ENCODE measurements around the gene WHAMM. TPM values are rescaled to one million over a fixed set of nuclear protein-coding genes. Genes with fewer than 3 reads are reported as not detected.

The WHAMM gene
- polyA plus RNA-seq, 2 of the 4 experiments (the other 2 are of a cell fraction), result 5.1 to 5.6 TPM

GRCh38 chr15:82877825-82878224, 68.4 kb downstream of the WHAMM start:
- Histone ChIP-seq H3K27ac (no peak overlapping the region), H3K4me2 (no peak overlapping the region), H3K9me3 (no peaks in the 10 kb centered on the region), H3K4me1 (no peaks in the 10 kb centered on the region), H3K4me3 (no peak overlapping the region)
- FAIRE-seq (no peak), ATAC-seq (no peak), DNase-seq (ENCODE audit: low read depth in 1 of 2, low spot score in 1 of 2) (no peak)
- no peak for TF ChIP-seq GATA3 (IDR thresholded peaks at IDR 0.05; ENCODE audit: borderline replicate concordance)
- TF ChIP-seq SREBF2 (IDR thresholded peaks at IDR 0.05), result no peak
- TF ChIP-seq FOSB (CRISPR knock-in tag; IDR thresholded peaks at IDR 0.05), result no peak
- TF ChIP-seq MAZ (IDR thresholded peaks at IDR 0.05; ENCODE audit: borderline replicate concordance, low read depth, low read length), result no peak
- TF ChIP-seq ZC3H11A (IDR thresholded peaks at IDR 0.05), result no peak
- no peak for TF ChIP-seq ZSCAN20 (CRISPR knock-in tag; IDR thresholded peaks at IDR 0.05)
- TF ChIP-seq ZFP36 (IDR thresholded peaks at IDR 0.05; ENCODE audit: borderline replicate concordance, partially characterized antibody), result no peak
- no peak for TF ChIP-seq POLR2A (IDR thresholded peaks at IDR 0.05; ENCODE audit: low read length)
- POLR2A ChIA-PET, result no interaction called here
- CTCF ChIA-PET, result interaction anchor here (1.2 kb wide), 2 partner anchors 17 to 29 kb away, joined by 3 read pairs; no protein-coding TSS in a partner anchor
- WGBS (ENCODE audit: missing lambda C conversion rate), result 73% methylated on average over 2 of the region's 2 CpGs

- no peak for DNase-seq (ENCODE audit: low read depth in 1 of 2, low spot score in 1 of 2)
- FAIRE-seq, result no peak
- Histone ChIP-seq H3K9me3 (no peaks in the 10 kb centered on the region), H3K27ac (no peak overlapping the region), H3K4me3 (no peak overlapping the region), H3K4me1 (no peaks in the 10 kb centered on the region), H3K4me2 (no peak overlapping the region)
- TF ChIP-seq MAFK (IDR thresholded peaks at IDR 0.05; ENCODE audit: partially characterized antibody), result peak; percentile 70
- TF ChIP-seq CHD4 (IDR thresholded peaks at IDR 0.05; ENCODE audit: borderline replicate concordance), result no peak
- no peak for ATAC-seq
- ChIA-PET POLR2A (no interaction called here), CTCF (interaction anchor here (1.2 kb wide), 2 partner anchors 17 to 30 kb away, joined by 3 read pairs; no protein-coding TSS in a partner anchor)
- WGBS (ENCODE audit: missing lambda C conversion rate), result 50% methylated on average over 5 of the region's 5 CpGs
Measured at GRCh38 chr15:82878325-82878724, 68.9 kb downstream of the WHAMM start.

GRCh38 chr15:82880704-82881103, 71.3 kb downstream of the WHAMM start:
- DNase-seq (ENCODE audit: low read depth in 1 of 2, low spot score in 1 of 2) (no peak), ATAC-seq (peak in 1 of 2 experiments; percentile 13; a peak in 1 of 6 replicates), FAIRE-seq (no peak)
- Histone ChIP-seq H3K27ac (no peak overlapping the region), H3K9me3 (no peaks in the 10 kb centered on the region), H3K4me2 (no peak overlapping the region), H3K4me3 (no peak overlapping the region), H3K4me1 (no peaks in the 10 kb centered on the region)
- CTCF ChIA-PET, result interaction anchor here (0.5 kb wide), 1 partner anchor 85 kb away, joined by 3 read pairs; no protein-coding TSS in a partner anchor
- POLR2A ChIA-PET, result no interaction called here
- TF ChIP-seq ZSCAN20 (CRISPR knock-in tag; IDR thresholded peaks at IDR 0.05), result no peak
- TF ChIP-seq BHLHE40 (IDR thresholded peaks at IDR 0.05; ENCODE audit: low read depth, low read length), result no peak
- TF ChIP-seq KDM1A (IDR thresholded peaks at IDR 0.05; ENCODE audit: low read depth), result no peak
- no peak for TF ChIP-seq CTCF (IDR thresholded peaks at IDR 0.05)
- TF ChIP-seq SMC3 (IDR thresholded peaks at IDR 0.05), result no peak
- no peak for TF ChIP-seq ESRRA (IDR thresholded peaks at IDR 0.05; ENCODE audit: borderline replicate concordance, low read length)
- TF ChIP-seq HDAC2 (IDR thresholded peaks at IDR 0.05), result no peak
- TF ChIP-seq NR3C1 (IDR thresholded peaks at IDR 0.05), result no peak
- no peak for TF ChIP-seq ATOH8 (CRISPR knock-in tag; IDR thresholded peaks at IDR 0.05; ENCODE audit: low read depth)
- TF ChIP-seq KDM5A (IDR thresholded peaks at IDR 0.05), result no peak
- no peak for TF ChIP-seq PHF8 (IDR thresholded peaks at IDR 0.05; ENCODE audit: borderline replicate concordance, low read depth)
- TF ChIP-seq RCOR1 (IDR thresholded peaks at IDR 0.05; ENCODE audit: low read depth, low read length), result no peak
- no peak for TF ChIP-seq E2F6 (IDR thresholded peaks at IDR 0.05; ENCODE audit: borderline replicate concordance, low read depth)
- TF ChIP-seq RFX5 (IDR thresholded peaks at IDR 0.05), result no peak
- no peak; the same call in 1 of the 2 replicates for TF ChIP-seq POLR2A (IDR thresholded peaks at IDR 0.05; ENCODE audit: low read length)
- no peak for TF ChIP-seq CBX2 (IDR thresholded peaks at IDR 0.05; ENCODE audit: borderline replicate concordance, low read depth)
- TF ChIP-seq RAD21 (conservative IDR thresholded peaks at IDR 0.05 in 1 of 2, IDR thresholded peaks at IDR 0.05 in 1 of 2), result no peak
- no peak for TF ChIP-seq ZNF302 (CRISPR knock-in tag; IDR thresholded peaks at IDR 0.05)
- 65% methylated on average over 6 of the region's 6 CpGs for WGBS (ENCODE audit: missing lambda C conversion rate)
